HepG2 (cell line): ENCODE measurements around the gene ODAD2. TPM values are rescaled to one million over a fixed set of nuclear protein-coding genes. Genes with fewer than 3 reads are reported as not detected.

Experiments used
- ATAC-seq: fragments of 200-7000 bp; cut with Tn5 transposase; 3 replicates; pipeline ENCODE4 v1.9.1; 2020; ENCODE audit warnings: mild to moderate bottlenecking, moderate library complexity
- BruUV-seq: library from RNA; stranded (reverse); fragments of 400-500 nt; replicated peaks from 2 replicates; lab custom pipeline; 2021; lab: Mats Ljungman, UMichigan
- CTCF ChIA-PET: fragments of 300-600 bp; formaldehyde crosslinking; extraction: SDS; loops from one replicate; lab custom pipeline; 2021; ENCODE audit warnings: low total read pairs, inconsistent platforms, low intra/inter-chr PET ratio; lab: Yijun Ruan, JAX
- POLR2A ChIA-PET: fragments of 350-600 bp; sonication (Branson Sonifier 250); formaldehyde crosslinking; loops from one replicate; lab custom pipeline; 2020; ENCODE audit warnings: antibody characterized with exemption, inconsistent platforms; lab: Yijun Ruan, JAX
- DNase-seq: peaks from one replicate; pipeline ENCODE4 v3.0.0-alpha.2; 2015; ENCODE audit warnings: low spot score
- FAIRE-seq: peaks from 3 replicates; lab custom pipeline; 2011; peaks lifted over from hg19 to GRCh38; lab: Jason Lieb, UNC
- H2AFZ ChIP-seq: one replicate; pipeline ENCODE4 v1.6.1; 2011; ENCODE audit warnings: low read length, inconsistent platforms
- H3K27ac ChIP-seq: fragments of 300-600 bp; 3 replicates; pipeline ENCODE4 v1.8.0; 2011; ENCODE audit warnings: mixed run types, mild to moderate bottlenecking, mixed read lengths, low read length, inconsistent platforms; ENCODE audit not compliant: insufficient read depth; ENCODE audit errors: extremely low read length
- H3K27me3 ChIP-seq, 2 experiments: fragments of 200-600 bp in 1 of 2; 2 replicates in 1 of 2; 3 replicates in 1 of 2; pipeline versions ENCODE4 v1.6.0 to v1.8.0; 2011; ENCODE audit warnings: low read length in 2 of 2, mild to moderate bottlenecking in 2 of 2, moderate library complexity in 2 of 2, inconsistent platforms in 1 of 2; ENCODE audit not compliant: insufficient read depth in 2 of 2, control insufficient read depth in 1 of 2
- H3K36me3 ChIP-seq, 2 experiments: fragments of 200-600 bp in 1 of 2; replicated peaks in 1 of 2; 2 replicates in 1 of 2; 3 replicates in 1 of 2; pipeline versions ENCODE4 v1.5.1 to v1.8.0; 2011; ENCODE audit warnings: low read length in 2 of 2, inconsistent platforms in 1 of 2; ENCODE audit not compliant: insufficient read depth in 2 of 2, control insufficient read depth in 1 of 2
- H3K4me1 ChIP-seq: 2 replicates; pipeline ENCODE4 v1.5.1; 2012; ENCODE audit warnings: low read length, inconsistent platforms; ENCODE audit not compliant: insufficient read depth
- H3K4me2 ChIP-seq: 2 replicates; pipeline ENCODE4 v1.6.0; 2011; ENCODE audit warnings: low read depth, low read length, inconsistent platforms
- H3K4me3 ChIP-seq, 3 experiments: fragments of 200-600 bp in 1 of 3; sonication (generic), shearing (Covaris generic) in 1 of 3; replicated peaks in 1 of 3; 2 replicates each; pipeline ENCODE4 v1.5.1; 2011 to 2016; ENCODE audit warnings: low read length in 3 of 3, inconsistent platforms in 2 of 3, low read depth in 2 of 3, mild to moderate bottlenecking in 2 of 3, control low read depth in 1 of 3, mixed read lengths in 1 of 3; ENCODE audit not compliant: insufficient read depth in 1 of 3
- H3K79me2 ChIP-seq: one replicate; pipeline ENCODE4 v1.6.1; 2011; ENCODE audit warnings: low read length, inconsistent platforms; ENCODE audit not compliant: insufficient read depth
- H3K9ac ChIP-seq: 2 replicates; pipeline ENCODE4 v1.6.0; 2011; ENCODE audit warnings: mild to moderate bottlenecking, low read depth, low read length, inconsistent platforms; ENCODE audit not compliant: insufficient read depth
- H3K9me3 ChIP-seq: 2 replicates; pipeline ENCODE4 v1.5.1; 2012; ENCODE audit warnings: mild to moderate bottlenecking, low read length
- H4K20me1 ChIP-seq: 2 replicates; pipeline ENCODE4 v1.6.0; 2011; ENCODE audit warnings: inconsistent platforms, mild to moderate bottlenecking, low read length, moderate library complexity; ENCODE audit not compliant: insufficient read depth
- CTCF ChIP-seq: sonication (generic); formaldehyde crosslinking; IDR thresholded peaks from 2 replicates; pipeline ENCODE4 v1.5.0; 2020; ENCODE audit warnings: mild to moderate bottlenecking, missing genetic modification reagents, moderate library complexity
- FOXP1 ChIP-seq, 2 experiments: fragments of 450-650 bp in 1 of 2; IDR thresholded peaks; 2 replicates each; pipeline ENCODE4 v1.6.1; 2017 to 2018; ENCODE audit warnings: antibody characterized with exemption in 1 of 2
- STAG1 ChIP-seq: sonication (generic); formaldehyde crosslinking; IDR thresholded peaks from 2 replicates; pipeline ENCODE4 v1.4.0; 2020; ENCODE audit warnings: missing genetic modification reagents
- ZMAT5 ChIP-seq: sonication (generic); formaldehyde crosslinking; IDR thresholded peaks from 2 replicates; pipeline ENCODE4 v1.5.0; 2020; ENCODE audit warnings: mild to moderate bottlenecking, low read depth, missing genetic modification reagents, borderline replicate concordance
- ZNF343 ChIP-seq: sonication (generic); formaldehyde crosslinking; IDR thresholded peaks from 2 replicates; pipeline ENCODE4 v1.4.0; 2020; ENCODE audit warnings: mild to moderate bottlenecking, missing genetic modification reagents
- ZNF776 ChIP-seq: sonication (generic); formaldehyde crosslinking; IDR thresholded peaks from 2 replicates; pipeline ENCODE4 v1.4.0; 2020; ENCODE audit warnings: mild to moderate bottlenecking, missing genetic modification reagents
- ZNF83 ChIP-seq: sonication (generic); formaldehyde crosslinking; IDR thresholded peaks from 2 replicates; pipeline ENCODE4 v1.4.0; 2020; ENCODE audit warnings: missing genetic modification reagents, mild to moderate bottlenecking, borderline replicate concordance
- WGBS: methylation state at CpG from one replicate; pipeline ENCODE4 v1.1.6; 2017; ENCODE audit warnings: low lambda C conversion rate; 5-methylcytosine and 5-hydroxymethylcytosine counted together
- in situ Hi-C: cut with HindIII; loops from 2 replicates; pipeline ENCODE4 v1.10.0; 2017; ENCODE audit warnings: low pct_unique_long_range_greater_than_20kb; ENCODE audit not compliant: extremely low pct_ligation_motif_present
- intact Hi-C: fragments of 100-400 bp; cut with micrococcal nuclease; formaldehyde crosslinking; loops from one replicate; pipeline ENCODE4 v1.10.0; 2022; ENCODE audit not compliant: unreplicated experiment
- polyA plus RNA-seq, 8 experiments: library from polyadenylated mRNA; depleted of rRNA in 3 of 8; stranded (reverse) in 7 of 8; unstranded in 1 of 8; fragments of >200 nt; fragmentation: Illumina TruSeq in 4 of 8; extraction: Trizol in 4 of 8; gene quantifications; 2 replicates each; pipeline versions ENCODE4 v1.2.1 to v1.2.3, GENCODE V29; 2011 to 2016; ENCODE audit warnings: low read depth in 4 of 8, missing spikeins in 1 of 8, mixed read lengths in 1 of 8; ENCODE audit not compliant: insufficient read depth in 1 of 8
- total RNA-seq, 5 experiments: library from RNA; depleted of rRNA; stranded (reverse); fragments of >200 nt; fragmentation: Illumina TruSeq; extraction: Trizol; gene quantifications; 2 replicates each; pipeline ENCODE4 v1.2.3, GENCODE V29; 2016; ENCODE audit warnings: low read depth in 1 of 5
- TF ChIP-seq, protein P1 (sequence below), 2 experiments: IDR thresholded peaks; 2 replicates each; pipeline ENCODE4 v1.6.1; 2011 to 2012; ENCODE audit warnings: low read length in 2 of 2, borderline replicate concordance in 1 of 2, low read depth in 1 of 2, mild to moderate bottlenecking in 1 of 2, moderate library complexity in 1 of 2

The ODAD2 gene
- total and polyA plus RNA-seq, 2 of the 13 experiments (the other 11 are each of a cell fraction or from before 2014, with no cell fraction given), result not detected

DNA sequence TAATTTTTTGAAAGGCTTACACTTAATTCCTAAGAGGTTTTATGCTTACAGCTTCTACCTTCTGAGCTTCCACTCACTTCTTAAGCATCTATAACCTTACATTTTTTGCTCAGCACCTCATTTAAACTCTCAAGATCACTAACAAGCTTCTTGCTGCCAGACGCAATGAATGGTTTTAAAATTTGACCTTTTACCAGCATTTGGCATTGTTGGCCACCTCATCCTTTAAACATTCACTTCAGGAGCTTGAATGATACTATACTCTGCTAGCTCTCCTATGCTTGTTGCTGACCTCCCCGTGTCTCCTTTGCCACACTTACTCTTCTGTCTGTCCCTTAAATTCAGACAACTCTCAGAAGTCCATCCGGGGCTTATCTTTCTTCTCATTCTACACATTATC is 37.7 kb upstream of the ODAD2 start (continued):
- TF ChIP-seq CTCF (CRISPR knock-in tag) (no peak), ZNF83 (CRISPR knock-in tag) (no peak), ZMAT5 (no peak), ZNF343 (no peak), STAG1 (CRISPR knock-in tag) (no peak)

DNA sequence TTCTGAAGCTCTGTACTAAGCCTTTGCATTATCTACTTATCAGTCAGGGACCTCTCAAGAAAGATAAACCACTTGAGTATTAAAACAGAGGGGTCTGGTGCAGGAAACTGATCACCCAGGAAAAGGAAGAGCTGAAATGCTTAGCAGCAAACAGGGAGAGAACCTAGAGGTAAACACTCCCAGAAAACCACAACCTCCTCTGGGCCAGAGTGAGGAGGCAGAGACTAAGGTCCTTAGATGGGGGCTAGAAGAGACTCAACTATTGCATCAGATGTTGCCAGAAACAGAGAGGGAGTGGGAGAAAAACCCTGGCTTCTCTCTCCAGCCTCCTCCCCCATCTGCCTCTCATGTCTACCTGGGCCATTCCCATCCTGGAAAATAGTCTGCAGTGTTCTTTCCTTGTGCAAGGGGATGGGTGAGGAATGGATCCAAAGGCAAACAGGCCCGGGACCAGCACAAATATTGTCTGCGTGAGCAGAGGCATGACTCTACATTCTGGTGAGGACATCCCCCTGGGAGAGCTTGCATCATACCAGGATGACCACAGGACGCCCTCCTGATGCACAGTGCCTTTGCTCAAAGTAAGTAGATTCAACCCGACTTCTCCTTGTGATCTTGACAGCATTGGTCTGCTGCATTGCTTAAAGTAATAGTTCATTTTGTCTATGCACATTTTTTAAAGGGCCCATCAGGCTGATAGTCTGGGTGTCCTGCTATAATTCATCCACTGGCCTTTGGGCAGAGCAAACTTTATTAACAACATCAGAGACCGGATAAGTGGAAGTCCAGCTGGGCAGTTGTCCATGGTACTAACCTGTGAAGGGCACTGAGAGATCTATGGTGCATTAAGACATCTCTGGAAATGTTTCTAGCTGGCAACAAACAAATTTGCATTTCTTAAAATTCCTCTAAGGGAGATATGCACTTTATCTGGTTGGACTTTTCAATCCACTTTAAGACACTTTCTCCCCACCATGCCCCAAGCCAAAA is 22.4 kb upstream of the ODAD2 start:
- FAIRE-seq, result no peak
- no TSS peak for BruUV-seq
- in situ Hi-C loops, result no loop called here

More for the DNA sequence above, 22.4 kb upstream of the ODAD2 start:
- WGBS, result 0% methylated on average over 2 of the region's 5 CpGs
- Histone ChIP-seq H2AFZ (no peak overlapping the region), H4K20me1 (no peaks in the 10 kb centered on the region), H3K36me3 (no peaks in the 10 kb centered on the region), H3K4me3 (no peak overlapping the region), H3K4me2 (no peak overlapping the region), H3K9ac (no peak overlapping the region), H3K9me3 (no peaks in the 10 kb centered on the region), H3K27me3 (peaks cover 0 to 3% of the 10 kb centered on the region in 2 experiments; a peak in 1 of 5 replicates), H3K4me1 (no peaks in the 10 kb centered on the region), H3K79me2 (no peaks in the 10 kb centered on the region), H3K27ac (no peak overlapping the region)
- ATAC-seq (no peak), DNase-seq (no peak)
- intact Hi-C loops, result no loop called here
- no peak for TF ChIP-seq FOXP1 (IDR thresholded peaks at IDR 0.05)
- TF ChIP-seq FOXP1 (CRISPR knock-in tag; IDR thresholded peaks at IDR 0.05), result no peak
- TF ChIP-seq ZNF776 (CRISPR knock-in tag), result no peak
- TF ChIP-seq, protein P1, sequence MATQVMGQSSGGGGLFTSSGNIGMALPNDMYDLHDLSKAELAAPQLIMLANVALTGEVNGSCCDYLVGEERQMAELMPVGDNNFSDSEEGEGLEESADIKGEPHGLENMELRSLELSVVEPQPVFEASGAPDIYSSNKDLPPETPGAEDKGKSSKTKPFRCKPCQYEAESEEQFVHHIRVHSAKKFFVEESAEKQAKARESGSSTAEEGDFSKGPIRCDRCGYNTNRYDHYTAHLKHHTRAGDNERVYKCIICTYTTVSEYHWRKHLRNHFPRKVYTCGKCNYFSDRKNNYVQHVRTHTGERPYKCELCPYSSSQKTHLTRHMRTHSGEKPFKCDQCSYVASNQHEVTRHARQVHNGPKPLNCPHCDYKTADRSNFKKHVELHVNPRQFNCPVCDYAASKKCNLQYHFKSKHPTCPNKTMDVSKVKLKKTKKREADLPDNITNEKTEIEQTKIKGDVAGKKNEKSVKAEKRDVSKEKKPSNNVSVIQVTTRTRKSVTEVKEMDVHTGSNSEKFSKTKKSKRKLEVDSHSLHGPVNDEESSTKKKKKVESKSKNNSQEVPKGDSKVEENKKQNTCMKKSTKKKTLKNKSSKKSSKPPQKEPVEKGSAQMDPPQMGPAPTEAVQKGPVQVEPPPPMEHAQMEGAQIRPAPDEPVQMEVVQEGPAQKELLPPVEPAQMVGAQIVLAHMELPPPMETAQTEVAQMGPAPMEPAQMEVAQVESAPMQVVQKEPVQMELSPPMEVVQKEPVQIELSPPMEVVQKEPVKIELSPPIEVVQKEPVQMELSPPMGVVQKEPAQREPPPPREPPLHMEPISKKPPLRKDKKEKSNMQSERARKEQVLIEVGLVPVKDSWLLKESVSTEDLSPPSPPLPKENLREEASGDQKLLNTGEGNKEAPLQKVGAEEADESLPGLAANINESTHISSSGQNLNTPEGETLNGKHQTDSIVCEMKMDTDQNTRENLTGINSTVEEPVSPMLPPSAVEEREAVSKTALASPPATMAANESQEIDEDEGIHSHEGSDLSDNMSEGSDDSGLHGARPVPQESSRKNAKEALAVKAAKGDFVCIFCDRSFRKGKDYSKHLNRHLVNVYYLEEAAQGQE (IDR thresholded peaks at IDR 0.05; ENCODE audit: borderline replicate concordance in 1 of 2, low read depth in 1 of 2, low read length in 2 of 2), result peak; percentile 3 to 79; a peak in 2 of 4 replicates
- ChIA-PET POLR2A (no interaction called here), CTCF (no interaction called here)
